ENCODE measurements around the gene SELENOS. TPM values are rescaled to one million over a fixed set of nuclear protein-coding genes. Genes with fewer than 3 reads are reported as not detected.

Gene SELENOS
- polyA plus RNA-seq, 1 donor, result 61.4 TPM

GRCh38 chr15:101251830-101252820, 25.2 kb downstream of the SELENOS start, which contains the start of gene CHSY1:
Gene CHSY1, minus strand, starts transcription at chr15:101252048. Its CDS starts 592 bp downstream, at chr15:101251456.
- peak; percentile 91 for DNase-seq

- no peak for DNase-seq
These were observed 26.1 kb downstream of the SELENOS start for GRCh38 chr15:101250873-101251829.

GRCh38 chr15:101250341-101250831, 26.9 kb downstream of the SELENOS start:
- no peak for DNase-seq

- DNase-seq, result no peak
These were observed 29.0 kb downstream of the SELENOS start for GRCh38 chr15:101248274-101248673.

- DNase-seq, result no peak
These were observed 30.2 kb downstream of the SELENOS start for GRCh38 chr15:101246824-101247745.

GRCh38 chr15:101246391-101246790, 30.9 kb downstream of the SELENOS start:
- DNase-seq, result no peak

- no peak for DNase-seq
These were observed 32.2 kb downstream of the SELENOS start for GRCh38 chr15:101244889-101245668.

- DNase-seq, result no peak
These were observed 33.1 kb downstream of the SELENOS start for GRCh38 chr15:101244036-101244781.

GRCh38 chr15:101243420-101243819, 33.9 kb downstream of the SELENOS start:
- DNase-seq, result no peak

- DNase-seq, result no peak
These were observed 34.3 kb downstream of the SELENOS start for GRCh38 chr15:101242999-101243336.

- no peak for DNase-seq
These were observed 34.9 kb downstream of the SELENOS start for GRCh38 chr15:101242160-101242998.

- no peak for DNase-seq
These were observed 36.9 kb downstream of the SELENOS start for GRCh38 chr15:101240358-101240757.

GRCh38 chr15:101239724-101240136, 37.6 kb downstream of the SELENOS start:
- DNase-seq, result no peak

- DNase-seq, result no peak
These were observed 40.0 kb downstream of the SELENOS start for GRCh38 chr15:101237251-101237650.

- no peak for DNase-seq
These were observed 43.5 kb downstream of the SELENOS start for GRCh38 chr15:101233651-101234280.

GRCh38 chr15:101232677-101233076, 44.6 kb downstream of the SELENOS start:
- DNase-seq, result no peak

- DNase-seq, result no peak
These were observed 49.0 kb downstream of the SELENOS start for GRCh38 chr15:101228313-101228712.

GRCh38 chr15:101225658-101226057, 51.6 kb downstream of the SELENOS start:
- no peak for DNase-seq

Measured in left kidney (tissue), 2 donors.